Measurements from ENCODE around the gene HNMT. TPM values are rescaled to one million over a fixed set of nuclear protein-coding genes. Genes with fewer than 3 reads are reported as not detected.

HNMT gene
- total and polyA plus RNA-seq, 2 donors (not counting 1 experiment from before 2014, with no cell fraction given), result 0.24 TPM; not detected in 1

DNA sequence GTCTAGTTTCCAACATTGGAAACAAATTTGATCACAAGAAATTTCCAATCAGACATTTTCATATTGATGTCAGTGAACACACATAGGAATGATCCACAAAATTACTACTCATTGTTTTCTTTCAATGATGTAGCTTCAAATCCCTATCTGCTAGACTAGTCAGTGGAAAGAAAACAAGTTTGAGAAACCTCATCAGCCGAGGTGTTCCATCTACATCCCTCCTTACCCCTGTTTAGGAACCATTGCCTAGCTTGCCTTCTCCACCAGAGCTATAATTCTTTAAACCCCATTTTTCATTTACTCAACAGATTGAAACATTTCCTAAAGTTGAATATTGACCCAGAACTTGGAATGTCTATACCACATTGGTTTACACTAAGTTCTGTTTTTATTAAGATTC lies 45.3 kb downstream of the HNMT start:
- no peaks in the 10 kb centered on the region for H3K4me1 Mint-ChIP-seq
- H3K36me3 ChIP-seq (replicated peaks in 1 of 2; ENCODE audit: control extremely low read depth in 1 of 2, control insufficient read depth in 1 of 2, extremely low read depth in 1 of 2, insufficient read depth in 2 of 2, low read length in 1 of 2), result no peaks in the 10 kb centered on the region
- H2AFZ ChIP-seq (ENCODE audit: insufficient read depth, low read depth, low read length, poor library complexity, severe bottlenecking), result no peak overlapping the region
- no peak for DNase-seq
- no peaks in the 10 kb centered on the region for H3K9me3 ChIP-seq (ENCODE audit: control extremely low read depth in 1 of 3, control insufficient read depth in 2 of 3, insufficient read depth in 1 of 3, low read length in 2 of 3)
- no peak overlapping the region for H3K4me3 ChIP-seq (ENCODE audit: control extremely low read depth in 1 of 5, extremely low read depth in 1 of 5, insufficient read depth in 1 of 5, low read depth in 2 of 5, low read length in 4 of 5)
- H3K4me3 Mint-ChIP-seq, result no peak overlapping the region
- ChIA-PET POLR2A (no interaction called here), CTCF (no interaction called here)
- H3K4me2 ChIP-seq (replicated peaks; ENCODE audit: low read depth, low read length, poor library complexity, severe bottlenecking), result no peak overlapping the region
- H3K79me2 ChIP-seq (ENCODE audit: control insufficient read depth, insufficient read depth, low read length), result no peaks in the 10 kb centered on the region
- H3K9ac ChIP-seq (ENCODE audit: low read length), result no peak overlapping the region
- intact Hi-C loops (cut with micrococcal nuclease), result no loop called here
- H3K4me1 ChIP-seq (ENCODE audit: control insufficient read depth in 2 of 2, insufficient read depth in 2 of 2, low read length in 2 of 2), result no peaks in the 10 kb centered on the region
- no peaks in the 10 kb centered on the region for H3K27me3 ChIP-seq (replicated peaks in 1 of 4; ENCODE audit: control extremely low read depth in 1 of 4, control insufficient read depth in 3 of 4, insufficient read depth in 4 of 4, low read length in 3 of 4)
- no peaks in the 10 kb centered on the region for H3K27me3 Mint-ChIP-seq
- H3K27ac Mint-ChIP-seq, result no peak overlapping the region
- TF ChIP-seq, protein P1, sequence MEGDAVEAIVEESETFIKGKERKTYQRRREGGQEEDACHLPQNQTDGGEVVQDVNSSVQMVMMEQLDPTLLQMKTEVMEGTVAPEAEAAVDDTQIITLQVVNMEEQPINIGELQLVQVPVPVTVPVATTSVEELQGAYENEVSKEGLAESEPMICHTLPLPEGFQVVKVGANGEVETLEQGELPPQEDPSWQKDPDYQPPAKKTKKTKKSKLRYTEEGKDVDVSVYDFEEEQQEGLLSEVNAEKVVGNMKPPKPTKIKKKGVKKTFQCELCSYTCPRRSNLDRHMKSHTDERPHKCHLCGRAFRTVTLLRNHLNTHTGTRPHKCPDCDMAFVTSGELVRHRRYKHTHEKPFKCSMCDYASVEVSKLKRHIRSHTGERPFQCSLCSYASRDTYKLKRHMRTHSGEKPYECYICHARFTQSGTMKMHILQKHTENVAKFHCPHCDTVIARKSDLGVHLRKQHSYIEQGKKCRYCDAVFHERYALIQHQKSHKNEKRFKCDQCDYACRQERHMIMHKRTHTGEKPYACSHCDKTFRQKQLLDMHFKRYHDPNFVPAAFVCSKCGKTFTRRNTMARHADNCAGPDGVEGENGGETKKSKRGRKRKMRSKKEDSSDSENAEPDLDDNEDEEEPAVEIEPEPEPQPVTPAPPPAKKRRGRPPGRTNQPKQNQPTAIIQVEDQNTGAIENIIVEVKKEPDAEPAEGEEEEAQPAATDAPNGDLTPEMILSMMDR (IDR thresholded peaks at IDR 0.05), result no peak
- no peak for TF ChIP-seq EZH2 (IDR thresholded peaks at IDR 0.05; ENCODE audit: borderline replicate concordance, insufficient read depth, low read depth, low read length, poor library complexity, severe bottlenecking)
- H4K20me1 ChIP-seq (ENCODE audit: control insufficient read depth, insufficient read depth, low read length, poor library complexity, severe bottlenecking), result no peaks in the 10 kb centered on the region
- H3K9me3 Mint-ChIP-seq (ENCODE audit: insufficient read depth), result no peaks in the 10 kb centered on the region
- ATAC-seq (ENCODE audit: low read depth), result no peak
- no peak overlapping the region for H3K27ac ChIP-seq (ENCODE audit: low read length in 2 of 2)
- WGBS (ENCODE audit: insufficient coverage), result no CpG with 5 or more reads among the region's 1 CpG

DNA sequence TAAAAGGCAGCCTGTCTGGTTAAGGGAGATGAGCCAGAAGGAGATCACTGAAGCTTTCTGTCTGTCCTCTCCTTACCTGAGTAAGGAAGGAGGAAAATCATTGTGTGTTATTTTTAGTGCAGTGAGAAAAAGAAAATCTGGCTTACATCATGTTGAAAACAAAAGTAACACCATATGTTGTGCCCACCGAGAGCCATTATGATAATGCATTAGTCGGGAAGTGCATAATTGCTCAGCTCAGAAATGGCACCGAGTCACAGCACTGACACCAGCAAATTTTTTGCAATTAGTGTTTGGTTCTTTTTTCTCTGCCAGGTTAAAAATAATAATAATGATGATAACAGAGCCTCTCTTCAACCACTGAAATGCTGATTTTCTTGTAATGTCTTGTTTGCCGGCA lies 46.6 kb downstream of the HNMT start:
- no peak for ATAC-seq (ENCODE audit: low read depth)
- Histone ChIP-seq H4K20me1 (ENCODE audit: control insufficient read depth, insufficient read depth, low read length, poor library complexity, severe bottlenecking) (no peaks in the 10 kb centered on the region), H3K4me3 (ENCODE audit: control extremely low read depth in 1 of 5, extremely low read depth in 1 of 5, insufficient read depth in 1 of 5, low read depth in 2 of 5, low read length in 4 of 5) (no peak overlapping the region), H3K4me2 (replicated peaks; ENCODE audit: low read depth, low read length, poor library complexity, severe bottlenecking) (no peak overlapping the region), H3K9me3 (ENCODE audit: control extremely low read depth in 1 of 3, control insufficient read depth in 2 of 3, insufficient read depth in 1 of 3, low read length in 2 of 3) (no peaks in the 10 kb centered on the region), H2AFZ (ENCODE audit: insufficient read depth, low read depth, low read length, poor library complexity, severe bottlenecking) (no peak overlapping the region), H3K4me1 (ENCODE audit: control insufficient read depth in 2 of 2, insufficient read depth in 2 of 2, low read length in 2 of 2) (no peaks in the 10 kb centered on the region), H3K36me3 (replicated peaks in 1 of 2; ENCODE audit: control extremely low read depth in 1 of 2, control insufficient read depth in 1 of 2, extremely low read depth in 1 of 2, insufficient read depth in 2 of 2, low read length in 1 of 2) (no peaks in the 10 kb centered on the region), H3K27me3 (replicated peaks in 1 of 4; ENCODE audit: control extremely low read depth in 1 of 4, control insufficient read depth in 3 of 4, insufficient read depth in 4 of 4, low read length in 3 of 4) (no peaks in the 10 kb centered on the region), H3K9ac (ENCODE audit: low read length) (no peak overlapping the region), H3K27ac (ENCODE audit: low read length in 2 of 2) (no peak overlapping the region), H3K79me2 (ENCODE audit: control insufficient read depth, insufficient read depth, low read length) (no peaks in the 10 kb centered on the region)
- TF ChIP-seq, protein P1 (IDR thresholded peaks at IDR 0.05), result no peak
- no peak for TF ChIP-seq EZH2 (IDR thresholded peaks at IDR 0.05; ENCODE audit: borderline replicate concordance, insufficient read depth, low read depth, low read length, poor library complexity, severe bottlenecking)
- H3K9me3 Mint-ChIP-seq (ENCODE audit: insufficient read depth), result no peaks in the 10 kb centered on the region
- H3K4me1 Mint-ChIP-seq, result no peaks in the 10 kb centered on the region
- intact Hi-C loops (cut with micrococcal nuclease), result no loop called here
- CTCF ChIA-PET, result no interaction called here
- POLR2A ChIA-PET, result no interaction called here
- WGBS (ENCODE audit: insufficient coverage), result 100% methylated on average over 2 of the region's 4 CpGs
- DNase-seq, result no peak
- H3K27me3 Mint-ChIP-seq, result no peaks in the 10 kb centered on the region
- H3K27ac Mint-ChIP-seq, result no peak overlapping the region
- H3K4me3 Mint-ChIP-seq, result no peak overlapping the region

Data from B cell (primary cell).